ENCODE measurements around the gene BCKDHA.

The BCKDHA gene

DNA sequence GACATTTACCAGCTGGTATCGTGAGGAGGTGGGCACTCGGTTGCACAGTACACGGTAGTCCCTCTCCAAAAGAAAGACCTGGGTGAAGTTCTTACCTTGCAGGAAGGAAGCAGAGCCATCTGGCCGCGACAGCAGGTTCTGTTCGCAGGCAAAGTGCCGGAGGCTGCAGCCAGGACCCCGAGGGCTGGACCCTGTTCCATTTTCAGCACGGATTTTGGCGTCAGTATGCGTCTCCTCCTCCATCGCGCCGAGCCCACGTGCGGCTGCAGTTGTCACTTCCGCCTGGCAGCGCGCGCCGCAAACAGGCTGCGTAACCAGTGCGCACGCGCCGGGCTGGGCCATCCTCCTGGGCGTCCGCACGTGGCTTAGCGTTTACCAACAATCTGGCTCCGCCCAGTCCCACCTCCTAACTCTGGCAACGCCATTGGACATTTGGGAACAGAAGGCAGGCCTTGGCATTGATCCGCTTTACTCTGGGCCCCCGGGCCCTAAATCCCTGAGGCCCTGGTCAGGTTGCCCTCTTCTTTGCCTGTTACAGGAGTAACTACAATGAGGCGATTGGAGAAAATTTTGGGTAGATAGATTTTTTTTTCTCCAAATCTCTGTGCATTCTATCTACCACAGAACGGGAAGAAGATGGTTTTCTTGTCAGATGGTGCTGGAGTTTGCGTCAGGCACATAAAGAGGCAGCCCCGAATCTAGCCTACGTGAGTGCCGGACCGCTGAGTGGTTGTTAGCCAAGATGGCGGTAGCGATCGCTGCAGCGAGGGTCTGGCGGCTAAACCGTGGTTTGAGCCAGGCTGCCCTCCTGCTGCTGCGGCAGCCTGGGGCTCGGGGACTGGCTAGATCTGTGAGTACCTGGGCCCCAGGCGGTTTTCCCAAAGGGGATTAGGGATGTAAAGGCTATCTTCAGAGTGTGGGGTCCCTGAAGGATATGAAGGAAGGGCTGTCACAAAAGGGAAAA is at the start of gene BCKDHA, which contains the start of gene EXOSC5:
Gene BCKDHA (plus strand): TSS at position 733 of the 964 bp plus-strand sequence. CDS start 10 bp downstream, at position 743.
Gene EXOSC5 (minus strand): TSS at position 274 of the 964 bp plus-strand sequence. CDS start 31 bp downstream, at position 243.
- DNase-seq (ENCODE audit: extremely low read depth, insufficient read length) = peak; percentile 99
- peaks cover 3% of the 10 kb centered on the region; the same call in 1 of the 2 replicates for H3K36me3 ChIP-seq (ENCODE audit: control insufficient read depth, insufficient read depth, low read length)
- no peaks in the 10 kb centered on the region for H3K27me3 ChIP-seq (replicated peaks; ENCODE audit: control insufficient read depth, insufficient read depth, low read length)
- TF ChIP-seq, protein P1, sequence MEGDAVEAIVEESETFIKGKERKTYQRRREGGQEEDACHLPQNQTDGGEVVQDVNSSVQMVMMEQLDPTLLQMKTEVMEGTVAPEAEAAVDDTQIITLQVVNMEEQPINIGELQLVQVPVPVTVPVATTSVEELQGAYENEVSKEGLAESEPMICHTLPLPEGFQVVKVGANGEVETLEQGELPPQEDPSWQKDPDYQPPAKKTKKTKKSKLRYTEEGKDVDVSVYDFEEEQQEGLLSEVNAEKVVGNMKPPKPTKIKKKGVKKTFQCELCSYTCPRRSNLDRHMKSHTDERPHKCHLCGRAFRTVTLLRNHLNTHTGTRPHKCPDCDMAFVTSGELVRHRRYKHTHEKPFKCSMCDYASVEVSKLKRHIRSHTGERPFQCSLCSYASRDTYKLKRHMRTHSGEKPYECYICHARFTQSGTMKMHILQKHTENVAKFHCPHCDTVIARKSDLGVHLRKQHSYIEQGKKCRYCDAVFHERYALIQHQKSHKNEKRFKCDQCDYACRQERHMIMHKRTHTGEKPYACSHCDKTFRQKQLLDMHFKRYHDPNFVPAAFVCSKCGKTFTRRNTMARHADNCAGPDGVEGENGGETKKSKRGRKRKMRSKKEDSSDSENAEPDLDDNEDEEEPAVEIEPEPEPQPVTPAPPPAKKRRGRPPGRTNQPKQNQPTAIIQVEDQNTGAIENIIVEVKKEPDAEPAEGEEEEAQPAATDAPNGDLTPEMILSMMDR (IDR thresholded peaks at IDR 0.05; ENCODE audit: insufficient read depth, low read length, poor library complexity, severe bottlenecking) = no peak
- peak within 1 kb of the TSS; percentile 99 for H3K4me3 ChIP-seq (replicated peaks; ENCODE audit: low read depth, low read length)

DNA sequence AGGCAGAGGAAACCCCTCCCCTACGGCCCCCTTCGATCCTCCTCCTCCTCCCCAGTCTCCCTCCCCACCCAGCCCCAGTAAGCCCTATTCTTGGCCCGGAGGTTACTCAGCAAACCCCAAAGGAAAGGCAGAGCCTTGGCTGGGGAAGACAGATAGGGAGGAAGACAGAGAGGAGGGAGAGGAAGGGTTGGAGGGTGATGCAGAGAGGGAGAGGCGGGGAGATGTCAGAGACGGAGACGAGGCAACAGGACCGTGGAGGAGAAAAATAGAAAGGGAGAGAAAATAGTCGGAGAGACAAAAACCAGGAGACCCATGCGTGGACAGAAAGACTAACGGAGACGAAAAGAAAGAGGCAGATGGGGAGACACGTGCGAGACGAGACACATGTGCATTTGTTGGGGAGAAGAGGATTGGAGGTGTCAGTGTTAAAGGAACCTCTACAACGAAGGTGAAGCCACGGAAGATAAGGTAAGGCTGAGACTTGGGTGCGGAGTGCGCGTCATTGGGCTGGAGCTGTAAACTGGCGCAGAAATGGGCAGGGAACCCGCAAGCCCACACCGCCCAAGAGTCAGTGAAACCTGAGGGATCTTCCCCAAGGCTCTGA is 46.8 kb upstream of the BCKDHA start:
- Histone ChIP-seq H3K27me3 (replicated peaks; ENCODE audit: control insufficient read depth, insufficient read depth, low read length) (no peaks in the 10 kb centered on the region), H3K36me3 (ENCODE audit: control insufficient read depth, insufficient read depth, low read length) (peaks cover 8% of the 10 kb centered on the region), H3K4me3 (replicated peaks; ENCODE audit: low read depth, low read length) (peak overlapping the region; percentile 94)
- no peak for DNase-seq (ENCODE audit: extremely low read depth, insufficient read length)
- TF ChIP-seq, protein P1 (IDR thresholded peaks at IDR 0.05; ENCODE audit: insufficient read depth, low read length, poor library complexity, severe bottlenecking) = no peak

DNA sequence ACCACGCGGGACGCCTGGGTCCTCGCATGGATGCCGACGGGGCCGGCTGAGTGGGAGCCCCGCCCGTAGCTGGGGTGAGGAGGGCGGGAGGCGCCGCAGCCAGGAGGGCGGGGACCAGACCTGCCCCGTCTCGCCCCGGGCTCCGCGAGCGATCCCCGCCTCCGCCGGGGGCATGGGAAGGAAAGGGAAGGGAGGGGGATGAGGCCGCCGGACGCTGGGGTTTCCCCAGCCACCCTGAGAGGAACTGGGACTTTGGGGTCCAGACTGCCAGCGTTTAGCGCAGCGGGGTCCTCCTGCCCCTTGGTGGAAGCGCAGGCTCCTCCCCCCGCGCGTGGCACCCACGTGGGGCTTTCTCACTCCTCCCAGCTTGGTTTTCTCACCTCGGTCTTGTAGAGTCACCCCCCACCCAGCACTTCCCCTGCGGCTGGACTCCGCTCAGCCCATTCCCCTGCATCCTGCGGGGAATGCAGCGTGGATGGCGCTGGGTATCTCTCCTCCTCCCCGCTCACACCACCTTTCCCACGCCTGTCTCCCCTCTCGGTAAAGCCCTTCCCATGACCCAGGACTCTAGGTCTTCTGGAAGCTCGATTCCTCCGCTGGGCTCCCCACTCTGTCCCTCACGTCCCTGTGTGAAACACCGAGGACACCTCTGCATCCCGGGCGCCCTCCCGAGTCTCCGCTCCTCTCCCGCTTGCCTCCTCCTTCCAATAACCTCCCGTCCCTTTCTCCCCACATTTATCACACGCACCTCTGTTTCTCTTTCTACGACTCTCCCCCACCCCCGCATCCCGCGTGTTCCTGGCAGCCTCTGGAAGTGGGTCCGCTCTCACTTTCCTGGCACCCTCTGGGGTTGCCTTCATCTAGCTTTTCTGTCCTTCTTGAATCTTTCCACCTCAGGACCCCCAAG is 46.0 kb upstream of the BCKDHA start:
- Histone ChIP-seq H3K36me3 (ENCODE audit: control insufficient read depth, insufficient read depth, low read length) (peaks cover 8% of the 10 kb centered on the region), H3K4me3 (replicated peaks; ENCODE audit: low read depth, low read length) (peak overlapping the region; percentile 94), H3K27me3 (replicated peaks; ENCODE audit: control insufficient read depth, insufficient read depth, low read length) (no peaks in the 10 kb centered on the region)
- TF ChIP-seq, protein P1 (IDR thresholded peaks at IDR 0.05; ENCODE audit: insufficient read depth, low read length, poor library complexity, severe bottlenecking) = no peak
- peak; percentile 89 for DNase-seq (ENCODE audit: extremely low read depth, insufficient read length)

DNA sequence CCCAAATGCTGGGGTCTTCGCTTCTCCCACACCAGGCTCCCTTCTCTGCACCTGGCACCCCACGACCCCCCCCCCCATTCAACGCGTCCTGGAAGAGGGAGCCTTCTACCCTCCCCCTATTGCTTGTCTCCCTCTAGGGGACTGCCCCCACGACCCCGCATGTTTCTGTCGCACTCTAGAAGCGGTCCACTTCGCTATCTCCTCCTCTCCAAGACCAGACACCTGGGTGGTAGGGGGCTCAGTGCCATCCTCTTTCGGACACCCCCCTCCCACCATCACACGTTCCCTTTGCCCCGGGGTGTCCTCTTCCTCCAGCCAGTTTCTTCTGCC is 45.4 kb upstream of the BCKDHA start:
- Histone ChIP-seq H3K4me3 (replicated peaks; ENCODE audit: low read depth, low read length) (peak overlapping the region; percentile 94), H3K27me3 (replicated peaks; ENCODE audit: control insufficient read depth, insufficient read depth, low read length) (no peaks in the 10 kb centered on the region), H3K36me3 (ENCODE audit: control insufficient read depth, insufficient read depth, low read length) (peaks cover 6% of the 10 kb centered on the region)
- no peak for DNase-seq (ENCODE audit: extremely low read depth, insufficient read length)
- TF ChIP-seq, protein P1 (IDR thresholded peaks at IDR 0.05; ENCODE audit: insufficient read depth, low read length, poor library complexity, severe bottlenecking) = no peak
